HG03280 (cell line): ENCODE data around the gene BRD8.
A peak's percentile ranks its signal among the peaks of the same experiment; 100 is the strongest.
"Not testable (repeated sequence)": the region's sequence is repeated elsewhere in the genome, so short reads cannot be mapped to it uniquely, and the experiment has no call there.

ENCODE experiments used
- ATAC-seq: cut with Tn5 transposase; IDR thresholded peaks from one replicate; pipeline ENCODE4 v1.9.1; 2021; ENCODE audit warnings: mild to moderate bottlenecking, moderate library complexity; ENCODE audit not compliant: unreplicated experiment

BRD8 gene

DNA sequence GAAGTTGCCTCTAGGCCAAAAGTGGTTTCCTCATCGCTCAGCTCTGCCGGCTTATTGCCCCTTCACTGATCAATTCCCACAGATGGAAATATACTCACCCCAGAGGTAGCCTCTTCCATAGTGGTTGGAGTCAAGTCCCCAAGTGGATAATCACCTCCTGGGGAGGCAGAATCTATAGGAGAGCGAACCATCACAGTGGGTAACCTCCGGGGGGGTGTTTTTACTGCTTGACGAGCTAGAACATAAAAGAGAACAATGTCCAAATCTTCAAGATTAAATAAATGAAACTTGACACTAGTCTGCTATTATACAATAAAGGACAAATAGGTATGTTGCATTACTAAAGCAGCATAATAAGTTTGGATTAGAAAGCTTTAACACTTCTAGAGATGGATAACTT is 9.3 kb downstream of the BRD8 start:
- no peak for ATAC-seq

DNA sequence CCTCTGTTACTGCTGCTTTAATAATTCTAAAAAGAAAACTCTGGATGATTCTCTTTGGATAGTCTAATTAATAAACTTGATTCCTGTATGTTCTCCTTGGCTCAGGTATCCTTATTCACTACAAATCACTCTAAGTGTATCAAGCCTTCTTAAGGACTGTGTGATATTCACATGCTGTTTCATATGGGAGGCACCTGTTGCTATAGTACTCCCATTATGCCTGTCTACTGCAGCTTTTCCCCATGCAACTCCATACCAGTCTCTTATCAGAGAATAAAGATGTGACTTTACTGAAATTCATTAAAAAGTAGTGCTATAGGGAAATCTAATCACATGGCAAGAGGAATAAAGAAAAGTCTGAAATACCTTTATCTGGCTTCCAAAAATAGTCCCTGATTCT is 14.7 kb downstream of the BRD8 start:
- no peak for ATAC-seq

- ATAC-seq: no peak
Observed at GRCh38 chr5:138160706-138161105, 17.7 kb downstream of the BRD8 start.

GRCh38 chr5:138159666-138160065 is 18.8 kb downstream of the BRD8 start:
- no peak for ATAC-seq

DNA sequence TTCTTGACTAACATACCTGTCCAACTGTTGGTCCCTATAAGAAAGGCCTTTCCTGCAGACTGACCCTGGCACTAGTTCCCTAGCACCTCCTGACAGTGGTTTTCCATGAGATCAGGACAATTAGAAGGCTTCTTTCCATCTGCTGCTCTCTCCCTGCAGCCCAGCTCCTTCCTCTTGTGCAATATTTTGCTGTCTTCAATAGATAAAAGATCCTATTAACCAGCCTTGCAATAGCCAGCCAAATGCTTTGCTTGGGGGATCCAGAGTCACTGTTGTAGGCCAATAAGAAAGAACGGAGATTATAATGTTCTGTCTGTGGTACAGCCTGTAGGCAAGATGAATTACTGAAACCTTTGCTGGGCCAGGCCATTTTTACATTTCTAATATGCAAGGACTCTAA is 20.8 kb downstream of the BRD8 start:
- no peak for ATAC-seq

DNA sequence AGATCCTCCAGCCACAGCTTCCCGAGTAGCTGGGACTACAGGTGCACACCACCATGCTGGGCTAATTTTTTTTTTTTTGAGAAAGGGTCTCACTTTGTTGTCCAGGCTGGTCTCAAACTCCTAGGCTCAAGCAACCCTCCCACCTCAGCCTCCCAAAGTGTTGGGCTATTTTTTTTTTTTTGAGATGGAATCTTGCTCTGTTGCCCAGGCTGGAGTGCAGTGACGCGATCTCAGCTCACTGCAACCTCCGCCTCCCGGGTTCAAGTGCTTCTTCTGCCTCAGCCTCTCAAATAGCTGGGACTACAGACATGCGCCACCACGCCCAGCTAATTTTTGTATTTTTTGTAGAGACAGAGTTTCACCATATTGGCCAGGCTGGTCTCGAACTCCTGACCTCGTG is 22.5 kb downstream of the BRD8 start:
- ATAC-seq: not testable (repeated sequence)

DNA sequence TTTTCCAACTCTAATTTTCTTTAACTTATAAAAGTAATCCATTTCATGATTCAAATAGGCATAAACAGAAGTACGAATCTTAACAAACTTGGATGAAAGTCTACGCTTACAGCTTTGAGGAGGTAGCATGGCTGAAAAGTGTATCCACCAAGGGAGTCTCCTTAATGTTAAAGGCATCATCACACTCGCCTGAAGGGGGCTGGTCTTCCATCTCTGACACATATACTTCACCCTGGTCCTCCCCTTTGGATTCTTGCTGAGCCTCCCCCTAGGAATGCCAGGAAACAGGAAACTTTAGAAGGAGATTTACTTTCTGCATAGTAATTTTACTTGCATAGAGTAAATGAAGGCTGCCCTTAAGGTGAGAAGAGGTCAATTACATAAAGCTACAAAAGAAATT is 28.9 kb downstream of the BRD8 start:
- ATAC-seq: no peak

DNA sequence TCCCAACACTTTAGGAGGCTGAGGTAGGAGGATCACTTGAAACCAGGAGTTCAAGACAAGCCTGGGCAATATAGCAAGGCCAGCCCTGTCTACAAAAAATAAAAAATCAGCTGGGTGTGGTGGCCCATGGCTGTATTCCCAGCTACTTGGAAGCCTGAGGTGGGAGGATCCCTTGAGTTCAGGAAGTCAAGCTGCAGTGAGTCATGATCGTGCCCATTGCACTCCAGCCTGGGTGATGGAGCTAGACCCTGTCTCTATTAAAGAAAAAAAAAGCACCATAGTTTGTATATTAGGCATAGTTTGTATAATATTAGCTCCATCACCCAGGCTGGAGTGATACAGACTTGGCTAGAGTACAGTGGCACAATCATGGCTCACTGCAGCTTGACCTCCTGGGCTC is 29.6 kb downstream of the BRD8 start:
- no peak for ATAC-seq

DNA sequence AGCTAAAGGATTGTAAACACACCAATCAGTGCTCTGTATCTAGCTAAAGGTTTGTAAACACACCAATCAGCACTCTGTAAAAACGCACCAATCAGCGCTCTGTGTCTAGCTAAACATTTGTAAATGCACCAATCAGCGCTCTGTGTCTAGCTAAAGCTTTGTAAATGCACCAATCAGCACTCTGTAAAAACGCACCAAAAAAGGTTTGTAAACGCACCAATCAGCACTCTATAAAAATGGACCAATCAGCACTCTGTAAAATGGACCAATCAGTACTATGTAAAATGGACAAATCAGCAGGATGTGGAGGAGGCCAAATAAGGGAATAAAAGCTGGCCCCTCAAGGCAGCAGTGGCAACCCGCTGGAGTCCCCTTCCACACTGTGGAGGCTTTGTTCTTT is 34.9 kb downstream of the BRD8 start:
- ATAC-seq: not testable (repeated sequence)

DNA sequence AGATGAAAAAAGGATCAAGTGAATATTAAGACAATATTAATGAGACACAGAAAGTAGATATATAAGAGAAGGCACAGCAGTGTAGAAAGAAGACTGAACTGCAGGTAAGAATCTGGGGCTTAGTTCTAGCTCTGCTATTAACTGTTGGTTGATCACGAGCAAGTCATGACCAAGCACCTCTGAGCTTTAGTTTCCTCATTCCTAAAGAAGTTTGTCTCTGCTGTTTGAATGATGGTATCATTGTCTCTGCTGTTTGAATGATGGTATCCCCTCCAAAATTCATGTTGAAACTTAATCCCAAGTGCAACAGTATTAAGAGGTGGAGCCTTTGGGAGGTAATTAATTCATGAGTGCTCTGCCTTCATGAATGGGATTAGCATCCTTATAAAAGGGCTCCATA is 36.7 kb downstream of the BRD8 start:
- no peak for ATAC-seq

- ATAC-seq: no peak
Observed at GRCh38 chr5:138140268-138140667, 38.2 kb downstream of the BRD8 start.

DNA sequence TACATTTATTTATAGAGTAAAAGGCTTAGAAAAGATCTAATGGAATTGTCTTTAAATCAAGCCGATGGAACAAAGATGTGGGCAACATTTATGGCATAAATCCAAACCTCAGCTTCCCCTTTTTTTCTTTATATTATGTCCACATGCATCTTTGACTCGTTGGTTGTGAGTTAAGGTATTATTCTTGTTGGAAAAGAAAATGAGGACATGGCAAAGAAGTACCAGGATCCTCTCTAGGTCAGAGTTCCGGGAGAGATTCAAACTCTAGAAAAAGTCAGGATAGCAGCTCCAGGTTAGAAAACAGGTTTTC is 38.7 kb downstream of the BRD8 start:
- ATAC-seq: no peak

- ATAC-seq: peak; percentile 52
Observed at GRCh38 chr5:138138949-138139780, 39.3 kb downstream of the BRD8 start, which contains the start of gene NME5. Gene NME5 (minus strand): TSS chr5:138139428. CDS start chr5:138138780, 648 bp downstream.

DNA sequence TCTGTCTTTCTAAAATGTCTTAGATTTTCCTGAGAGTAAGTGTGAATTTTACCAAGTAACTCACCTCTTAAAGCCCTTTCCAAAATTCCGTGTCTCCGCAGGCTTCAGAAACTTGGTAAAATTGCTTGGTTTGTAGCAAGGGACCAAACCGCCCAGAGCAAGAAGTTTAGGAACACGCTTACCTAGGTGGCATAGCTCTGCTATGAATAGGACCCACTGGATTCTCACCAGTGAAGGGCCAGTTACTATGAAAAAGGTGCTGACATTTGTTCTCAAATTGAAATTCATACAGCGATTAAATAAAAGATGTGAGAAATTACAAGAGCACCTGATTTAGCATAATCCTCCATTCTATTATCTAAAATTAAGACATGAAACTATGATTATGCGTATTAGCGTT is 45.9 kb downstream of the BRD8 start:
- ATAC-seq: no peak

- ATAC-seq: no peak
Observed at GRCh38 chr5:138129347-138129746, 49.1 kb downstream of the BRD8 start.

GRCh38 chr5:138128334-138128733 is 50.1 kb downstream of the BRD8 start:
- no peak for ATAC-seq

- ATAC-seq: no peak
Observed at GRCh38 chr5:138115254-138115653, 63.2 kb downstream of the BRD8 start.

DNA sequence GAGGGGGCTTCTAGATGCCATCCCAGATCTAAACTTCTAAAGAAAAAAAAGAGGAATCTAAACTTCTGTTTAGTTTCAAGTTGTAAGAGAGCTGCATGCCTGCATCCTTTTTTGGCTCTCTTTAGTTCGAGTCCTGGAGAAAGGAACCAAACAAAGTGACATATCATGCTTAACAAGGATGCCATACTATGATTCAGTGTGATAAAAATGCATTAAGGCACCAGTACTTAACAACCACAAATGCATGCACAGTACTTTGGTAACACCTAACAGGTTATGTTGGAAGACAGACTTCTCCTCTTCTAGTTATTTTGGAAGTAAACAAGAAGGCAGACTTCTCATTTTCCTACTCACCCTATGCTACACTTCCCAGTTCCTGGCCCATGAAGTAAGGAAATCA is 66.5 kb downstream of the BRD8 start:
- ATAC-seq: no peak

DNA sequence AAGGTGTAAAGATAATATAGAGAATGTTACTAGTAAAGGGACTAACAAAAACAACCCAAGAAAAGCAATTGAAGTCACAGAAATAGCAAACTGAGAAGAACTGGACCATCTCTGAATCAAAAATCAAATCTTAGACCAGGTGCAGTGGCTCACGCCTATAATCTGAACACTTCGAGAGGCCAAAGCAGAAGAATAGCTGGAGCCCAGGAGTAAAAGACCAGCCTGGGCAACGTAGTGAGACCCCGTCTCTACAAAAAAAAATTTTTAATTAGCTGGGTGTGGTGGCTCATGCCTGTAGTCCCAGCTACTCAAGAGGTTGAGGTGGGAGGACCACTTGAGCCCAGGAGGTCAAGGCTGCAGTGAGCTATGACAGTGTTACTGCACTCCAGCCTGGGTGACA is 67.2 kb downstream of the BRD8 start:
- ATAC-seq: no peak

GRCh38 chr5:138110266-138110963 is 68.0 kb downstream of the BRD8 start:
- ATAC-seq: no peak

DNA sequence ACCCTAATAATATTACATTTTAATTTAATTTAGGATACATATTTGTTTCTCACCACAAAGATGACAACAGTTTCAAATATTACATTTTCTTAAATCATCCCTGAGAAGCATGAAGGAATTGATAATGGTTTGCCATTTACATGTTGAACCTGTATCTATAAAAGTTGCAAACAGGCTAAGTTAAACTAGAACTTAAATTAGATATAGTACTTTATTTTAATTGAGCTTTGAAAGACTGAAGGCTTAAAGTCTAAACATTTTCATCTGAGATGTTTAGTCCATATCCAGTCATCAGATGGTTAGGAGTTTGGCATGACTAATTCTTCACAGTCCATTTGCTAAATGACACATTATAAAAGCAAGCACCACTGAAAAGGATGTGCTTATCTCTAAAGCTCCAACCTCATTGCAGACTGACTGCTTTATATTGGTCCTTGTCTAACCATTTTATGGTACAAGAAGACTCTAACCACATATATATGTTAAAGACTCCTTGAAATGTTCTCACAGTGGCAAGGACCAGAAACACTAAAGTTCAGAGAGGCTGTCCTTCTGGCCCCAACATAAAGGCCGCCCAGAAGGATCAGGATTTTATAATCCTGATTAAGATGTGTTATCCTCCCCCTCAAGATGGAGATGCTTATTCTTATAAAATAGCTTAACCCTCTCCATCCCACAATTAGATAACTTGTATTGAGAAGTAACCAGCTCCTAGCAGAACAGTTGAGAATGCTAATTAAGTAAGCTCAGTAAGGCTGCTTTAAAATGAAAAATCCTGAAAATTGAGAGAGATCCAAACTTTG is 68.8 kb downstream of the BRD8 start:
- ATAC-seq: no peak

GRCh38 chr5:138107213-138107612 is 71.2 kb downstream of the BRD8 start:
- ATAC-seq: no peak
